GM19397 (cell line): ENCODE results near the gene ZG16B.

Experiments
- ATAC-seq: cut with Tn5 transposase; IDR thresholded peaks from one replicate; pipeline ENCODE4 v1.9.1; 2021; ENCODE audit warnings: mild to moderate bottlenecking, moderate library complexity; ENCODE audit not compliant: unreplicated experiment

ZG16B gene

DNA sequence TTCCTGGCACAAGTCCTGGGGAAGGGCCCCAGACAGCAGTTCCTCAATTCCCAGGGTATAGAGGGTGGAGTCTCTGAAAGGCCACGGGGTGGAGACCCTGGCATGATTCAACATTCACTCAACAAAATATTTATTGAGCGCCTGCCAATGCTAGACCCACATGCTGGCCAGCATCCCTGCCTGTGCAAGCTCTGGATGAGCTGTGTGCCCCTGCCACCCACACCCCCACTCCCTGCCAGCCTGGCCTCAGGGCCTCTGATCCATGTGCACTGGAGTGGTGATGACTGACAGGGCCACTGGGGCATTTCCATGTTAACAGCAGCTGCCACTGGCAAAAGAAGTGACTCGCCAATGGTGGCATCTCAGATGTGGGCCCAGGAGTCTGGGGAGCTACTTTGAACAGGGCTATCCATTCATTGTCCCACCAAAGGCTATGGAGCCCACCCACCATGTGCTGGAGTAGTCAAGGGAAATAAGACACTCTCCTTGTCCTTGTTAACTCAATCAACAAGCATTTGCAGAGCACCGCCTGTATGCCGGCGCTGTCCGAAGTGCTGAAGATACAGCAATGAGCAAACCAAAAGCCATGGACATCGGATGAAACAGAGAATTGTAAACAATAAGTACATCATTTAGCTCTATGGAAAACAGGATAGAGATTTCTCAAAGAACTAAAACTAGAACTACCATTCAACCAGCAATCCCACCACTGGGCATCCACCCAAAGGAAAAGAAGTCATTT, 30.9 kb downstream of the ZG16B start:
- ATAC-seq = no peak

DNA sequence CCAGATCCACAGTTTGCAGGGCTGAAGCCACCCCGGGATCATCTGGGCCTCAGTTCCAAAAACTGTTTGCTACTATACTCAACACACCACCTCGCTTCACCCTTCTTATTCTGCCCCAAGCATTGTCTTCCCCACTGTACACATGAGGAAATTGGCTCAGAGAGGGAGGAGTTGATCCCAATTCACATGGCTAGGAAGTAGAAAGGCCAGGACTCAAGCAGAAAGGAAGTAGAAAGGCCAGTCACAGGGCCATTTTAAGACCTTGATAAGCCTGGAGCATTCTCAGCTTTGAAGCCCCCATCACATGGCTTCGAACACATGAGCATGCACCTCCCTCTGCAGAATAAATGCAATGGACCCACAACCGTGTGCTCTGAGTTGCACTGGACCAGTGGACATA, 35.5 kb downstream of the ZG16B start:
- ATAC-seq = no peak

DNA sequence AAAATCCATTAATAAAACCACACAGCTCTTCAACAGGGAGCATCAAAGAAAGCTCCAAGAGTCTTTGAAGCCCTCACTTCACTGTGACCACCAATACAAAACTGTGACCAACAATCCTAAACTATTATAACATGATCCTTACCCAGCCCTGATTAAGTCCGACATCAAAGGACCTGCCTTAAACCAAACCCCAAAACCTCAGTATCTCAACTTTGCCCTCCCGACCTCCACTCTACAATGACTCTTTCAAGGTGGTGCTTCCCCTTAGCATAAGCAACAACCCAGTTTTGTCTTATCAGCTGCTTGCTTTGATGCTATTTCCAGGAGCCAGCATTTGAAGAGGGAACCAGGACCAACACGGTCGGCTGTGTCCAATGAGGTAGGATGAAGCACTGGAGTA, 36.3 kb downstream of the ZG16B start:
- ATAC-seq = no peak

DNA sequence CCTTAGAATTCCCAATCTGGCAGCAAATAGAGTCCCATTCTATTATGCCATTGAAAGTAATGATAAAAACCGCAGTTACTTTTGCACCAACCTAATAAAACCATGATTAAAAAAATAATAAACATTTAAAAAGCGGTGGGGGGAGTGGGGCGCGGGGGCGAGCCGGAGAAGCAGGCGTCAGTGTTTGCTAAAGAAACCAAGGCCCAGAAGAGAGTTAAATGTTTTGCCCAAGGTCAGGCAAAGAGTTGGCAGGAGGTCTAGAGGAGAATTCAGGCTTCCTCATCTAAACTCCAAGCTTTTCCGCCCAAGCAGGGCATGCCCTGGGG, 37.5 kb downstream of the ZG16B start:
- ATAC-seq = no peak

DNA sequence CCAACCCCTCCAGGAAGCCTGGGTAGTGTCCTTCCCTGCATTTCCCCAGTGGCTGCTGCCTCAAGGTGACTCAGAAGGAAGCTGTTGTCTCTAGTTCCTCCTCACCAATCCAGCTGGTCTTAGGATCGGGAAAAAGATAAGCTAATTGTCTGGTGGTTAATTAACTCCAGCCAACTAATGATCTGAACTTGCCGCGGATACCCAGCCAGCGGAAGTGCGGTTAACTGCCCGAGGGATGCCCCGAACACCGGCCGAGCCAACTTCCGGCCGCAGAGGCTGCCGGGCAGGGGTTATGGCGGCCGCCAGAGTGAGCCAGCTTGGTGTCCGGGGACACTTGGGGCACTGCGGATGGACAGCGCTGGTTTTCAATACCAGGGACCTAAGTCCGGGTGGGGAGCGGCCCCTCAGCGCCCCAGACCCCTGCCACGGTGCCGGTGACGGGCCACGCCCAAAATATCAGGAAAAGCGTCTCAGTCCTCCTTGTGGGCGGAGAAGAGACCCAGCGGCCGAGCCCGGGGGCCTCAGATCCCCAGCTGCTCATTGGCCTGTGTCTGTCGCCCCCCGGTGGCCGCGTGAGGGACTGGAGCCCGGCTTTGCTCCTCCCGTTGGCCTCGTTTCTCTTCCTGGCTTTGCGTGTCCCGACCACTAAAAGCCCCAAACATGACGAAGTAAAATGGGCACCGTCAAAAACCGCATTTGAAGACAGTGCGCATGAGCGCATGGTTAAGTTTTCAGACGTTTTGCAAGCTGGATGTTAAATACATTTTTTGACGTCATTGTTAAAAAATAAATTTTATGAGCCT, 38.1 kb downstream of the ZG16B start:
- peak; percentile 90 for ATAC-seq

DNA sequence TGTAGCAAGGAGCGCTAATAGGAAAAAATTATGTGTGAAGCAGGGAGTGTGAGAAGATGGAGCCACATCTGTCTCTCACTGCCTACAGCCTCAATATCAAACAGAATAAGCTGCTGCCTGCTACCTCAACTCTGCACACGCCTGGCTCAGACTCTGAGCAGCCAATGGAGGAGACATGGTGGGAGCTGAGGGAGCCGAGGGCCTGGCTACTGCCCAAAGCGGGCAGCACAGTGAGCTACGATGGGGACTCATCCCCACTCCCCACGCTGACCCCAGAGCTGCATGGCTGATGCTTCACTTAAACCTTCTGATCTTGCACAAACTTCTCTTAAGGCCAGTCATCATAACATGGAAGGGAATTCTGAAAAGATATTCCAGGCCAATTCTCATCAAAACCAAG, 41.8 kb downstream of the ZG16B start:
- no peak for ATAC-seq

DNA sequence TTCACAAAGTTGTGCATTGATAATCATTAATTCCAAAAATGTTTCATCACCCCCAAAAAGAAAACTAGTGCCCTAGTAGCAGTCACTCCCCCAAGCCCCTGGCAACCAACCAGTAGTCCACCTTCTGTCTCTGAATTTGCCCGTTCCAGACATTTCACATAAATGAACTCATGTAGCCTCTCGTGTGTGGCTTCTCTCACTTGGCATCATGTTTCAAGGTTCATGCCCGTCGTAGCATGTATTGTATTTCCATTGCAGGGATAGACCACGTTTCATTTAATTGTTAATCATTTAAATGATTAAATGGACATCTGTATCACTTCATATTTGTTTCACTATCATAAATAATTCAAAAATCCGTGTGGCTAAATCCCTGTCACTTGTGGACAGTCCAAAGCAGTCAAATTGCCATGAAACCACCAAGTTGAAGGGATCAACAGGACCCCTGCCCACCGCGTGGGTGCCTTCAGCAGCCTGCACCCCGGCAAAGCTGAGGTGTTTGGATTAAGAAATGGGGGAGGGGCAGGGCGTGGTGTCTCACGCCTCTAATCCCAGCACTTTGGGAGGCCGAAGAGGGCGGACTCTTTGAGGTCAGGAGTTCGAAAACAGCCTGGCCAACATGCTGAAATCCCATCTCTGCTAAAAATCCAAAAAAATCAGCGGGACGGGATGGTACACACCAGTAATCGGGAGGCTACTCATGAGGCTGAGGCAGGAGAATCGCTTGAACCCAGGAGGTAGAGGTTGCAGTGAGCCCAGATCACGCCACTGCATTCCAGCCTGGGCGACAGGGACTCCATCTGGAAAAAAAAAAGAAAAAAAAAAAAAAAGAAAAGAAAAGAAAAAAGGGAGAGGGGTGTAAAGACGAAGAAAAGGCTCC, 44.2 kb downstream of the ZG16B start:
- no peak for ATAC-seq

DNA sequence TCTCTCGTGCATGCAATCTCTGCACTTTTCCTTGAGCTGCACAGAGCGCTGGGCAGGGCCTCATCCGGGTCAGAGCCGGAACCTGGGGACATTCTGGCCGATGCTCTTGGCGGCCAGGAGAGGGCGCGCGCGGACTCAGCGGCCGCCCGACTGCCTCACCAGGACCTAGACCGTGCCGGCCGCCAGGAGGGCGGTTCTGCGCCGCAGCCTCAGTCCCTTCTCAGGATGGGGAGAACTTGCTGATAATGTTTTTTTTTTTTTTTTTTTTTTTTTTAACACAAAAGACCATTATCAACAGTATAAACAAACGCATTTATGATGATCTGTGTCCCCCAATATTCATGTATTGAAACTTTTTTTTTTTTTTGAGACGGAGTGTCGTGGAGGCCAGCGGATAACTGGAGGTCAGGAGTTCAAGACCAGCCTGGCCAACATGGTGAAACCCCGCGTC, 44.8 kb downstream of the ZG16B start:
- ATAC-seq = no peak

DNA sequence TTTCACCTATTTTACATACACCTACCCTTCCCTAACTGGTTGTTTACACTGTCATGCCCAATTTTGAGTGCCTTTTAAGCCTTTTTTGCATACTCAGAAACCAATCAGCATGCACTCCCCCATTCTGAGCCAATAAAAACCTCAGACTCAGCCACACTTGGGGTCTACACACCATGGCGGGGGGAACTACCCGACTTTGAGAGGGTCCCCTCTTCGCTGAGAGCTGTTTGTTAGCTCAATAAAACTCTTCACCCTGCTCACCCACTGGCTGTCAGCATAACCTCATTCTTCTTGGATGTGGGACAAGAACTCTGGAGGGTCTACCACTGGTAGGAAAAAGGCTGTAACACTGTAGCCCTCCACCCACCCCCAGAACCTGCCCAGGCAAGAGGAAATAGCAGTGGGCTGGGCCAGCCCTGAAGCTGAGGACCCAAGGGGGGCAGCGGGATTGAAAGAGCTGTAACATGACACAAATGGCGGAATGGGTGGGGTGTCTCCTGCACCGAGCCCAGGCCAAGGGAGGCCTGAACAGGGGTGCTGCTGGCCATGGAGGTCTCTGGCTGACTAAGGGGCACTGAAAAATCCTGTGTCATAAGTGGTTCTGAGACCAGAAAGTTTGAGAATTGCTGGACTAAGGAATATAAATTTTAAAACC, 49.9 kb downstream of the ZG16B start:
- no peak for ATAC-seq
